Testis (tissue), 2 donors: ENCODE measurements around the gene STXBP6.

Source experiments
- CTCF ChIP-seq, 3 experiments: fragments of 450-650 bp in 2 of 3; fragments of 200-600 bp in 1 of 3; sonication (generic) in 1 of 3; IDR thresholded peaks; one replicate each; pipeline ENCODE4 v1.5.1; 2016 to 2019; ENCODE audit warnings: antibody characterized with exemption in 3 of 3, mild to moderate bottlenecking in 2 of 3, moderate library complexity in 1 of 3
- POLR2A ChIP-seq: fragments of 450-650 bp; IDR thresholded peaks from one replicate; pipeline ENCODE4 v1.6.1; 2017; ENCODE audit warnings: antibody characterized with exemption, mild to moderate bottlenecking, moderate library complexity

GRCh38 chr14:24909523-24910302 lies 140.2 kb downstream of the STXBP6 start:
- TF ChIP-seq CTCF (IDR thresholded peaks at IDR 0.05) (no peak), POLR2A (no peak)
